ENCODE measurements around the gene BMPR1B.

DNA sequence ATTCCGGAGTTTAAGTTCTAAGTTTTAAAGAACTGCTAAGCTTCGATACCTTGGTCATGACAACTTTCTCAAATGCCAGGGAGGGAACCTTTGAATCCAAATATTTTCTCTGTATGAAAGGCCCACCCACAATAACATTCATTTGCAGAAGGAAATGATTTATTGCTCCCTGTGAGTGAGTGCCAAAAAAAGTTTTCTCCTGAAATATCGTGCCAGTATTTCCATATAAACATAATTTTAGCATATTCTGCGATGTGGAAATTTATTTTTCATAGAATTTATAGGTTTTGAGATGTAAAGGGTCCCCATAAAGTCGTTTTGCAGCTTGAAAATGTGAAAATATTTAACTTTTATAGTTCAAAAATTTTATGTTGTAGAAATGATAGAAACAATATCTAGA is 53.9 kb downstream of the BMPR1B start:
- TF ChIP-seq, protein P1, sequence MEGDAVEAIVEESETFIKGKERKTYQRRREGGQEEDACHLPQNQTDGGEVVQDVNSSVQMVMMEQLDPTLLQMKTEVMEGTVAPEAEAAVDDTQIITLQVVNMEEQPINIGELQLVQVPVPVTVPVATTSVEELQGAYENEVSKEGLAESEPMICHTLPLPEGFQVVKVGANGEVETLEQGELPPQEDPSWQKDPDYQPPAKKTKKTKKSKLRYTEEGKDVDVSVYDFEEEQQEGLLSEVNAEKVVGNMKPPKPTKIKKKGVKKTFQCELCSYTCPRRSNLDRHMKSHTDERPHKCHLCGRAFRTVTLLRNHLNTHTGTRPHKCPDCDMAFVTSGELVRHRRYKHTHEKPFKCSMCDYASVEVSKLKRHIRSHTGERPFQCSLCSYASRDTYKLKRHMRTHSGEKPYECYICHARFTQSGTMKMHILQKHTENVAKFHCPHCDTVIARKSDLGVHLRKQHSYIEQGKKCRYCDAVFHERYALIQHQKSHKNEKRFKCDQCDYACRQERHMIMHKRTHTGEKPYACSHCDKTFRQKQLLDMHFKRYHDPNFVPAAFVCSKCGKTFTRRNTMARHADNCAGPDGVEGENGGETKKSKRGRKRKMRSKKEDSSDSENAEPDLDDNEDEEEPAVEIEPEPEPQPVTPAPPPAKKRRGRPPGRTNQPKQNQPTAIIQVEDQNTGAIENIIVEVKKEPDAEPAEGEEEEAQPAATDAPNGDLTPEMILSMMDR (IDR thresholded peaks at IDR 0.05): no peak
- TF ChIP-seq POLR2AphosphoS5 (IDR thresholded peaks at IDR 0.05) (no peak), POLR2A (IDR thresholded peaks at IDR 0.05) (no peak)
